ENCODE results near the gene COX6B2. TPM values are rescaled to one million over a fixed set of nuclear protein-coding genes. Genes with fewer than 3 reads are reported as not detected.

COX6B2 gene
- total RNA-seq = not detected in 2 replicates

GRCh38 chr19:55354698-55355212 lies at the start of gene COX6B2:
COX6B2 (minus strand) TSS chr19:55354719; CDS start chr19:55354521, 198 bp downstream.

GRCh38 chr19:55385724-55386492 lies 31.4 kb upstream of the COX6B2 start, which contains the start of gene RPL28:
RPL28 (plus strand) TSS chr19:55385932; CDS start chr19:55386358, 426 bp downstream.

GRCh38 chr19:55384131-55384919 lies 29.8 kb upstream of the COX6B2 start, which contains the start of gene TMEM238:
TMEM238 (minus strand) TSS chr19:55384292; CDS start chr19:55384259, 33 bp downstream.

GRCh38 chr19:55376241-55376933 lies 21.9 kb upstream of the COX6B2 start, which contains the start of gene TMEM190:
TMEM190 (plus strand) TSS chr19:55376826; CDS start chr19:55376854, 28 bp downstream.

GRCh38 chr19:55370305-55370988 lies 15.9 kb upstream of the COX6B2 start, which contains the start of gene IL11:
IL11 (minus strand) TSS chr19:55370463; CDS start chr19:55370310, 153 bp downstream.

GRCh38 chr19:55362990-55363716 lies 8.6 kb upstream of the COX6B2 start, which contains the start of gene GARIN5B:
GARIN5B (minus strand) TSS chr19:55363260; CDS start chr19:55363066, 194 bp downstream.

GRCh38 chr19:55339105-55339888 lies 15.2 kb downstream of the COX6B2 start, which contains the start of gene KMT5C:
KMT5C (plus strand) TSS chr19:55339876; CDS start chr19:55341937, 2,061 bp downstream.

GRCh38 chr19:55325172-55325571 lies 29.3 kb downstream of the COX6B2 start, which contains the start of gene TMEM150B:
TMEM150B (minus strand) TSS chr19:55325341; CDS start chr19:55321036, 4,305 bp downstream.

Other genes with a start within 250 kb of the COX6B2 start
- 64.1 and 89.2 TPM in 2 replicates for gene PPP1R12C, start 237.1 kb downstream of the COX6B2 start, total RNA-seq
- gene TNNT1, start 205.5 kb downstream of the COX6B2 start, total RNA-seq = not detected in 2 replicates
- gene TNNI3, start 197.0 kb downstream of the COX6B2 start, total RNA-seq = not detected in 2 replicates
- 0.33 and 0.38 TPM in 2 replicates for gene DNAAF3, start 188.1 kb downstream of the COX6B2 start, total RNA-seq
- gene SYT5, start 174.4 kb downstream of the COX6B2 start, total RNA-seq = not detected in 2 replicates
- 0.48 and 0.65 TPM in 2 replicates for gene PTPRH, start 145.2 kb downstream of the COX6B2 start, total RNA-seq
- gene TMEM86B, start 126.0 kb downstream of the COX6B2 start, total RNA-seq = 2.0 and 2.4 TPM in 2 replicates
- gene PPP6R1, start 95.7 kb downstream of the COX6B2 start, total RNA-seq = 44.2 and 52.3 TPM in 2 replicates
- 30.4 and 37.2 TPM in 2 replicates for gene HSPBP1, start 74.6 kb downstream of the COX6B2 start, total RNA-seq
- 0.29 and 1.3 TPM in 2 replicates for gene BRSK1, start 70.7 kb downstream of the COX6B2 start, total RNA-seq
- not detected in 2 replicates for gene TMEM150B, start 29.4 kb downstream of the COX6B2 start, total RNA-seq
- 5.6 and 9.8 TPM in 2 replicates for gene KMT5C, start 14.8 kb downstream of the COX6B2 start, total RNA-seq
- gene GARIN5B, start 8.5 kb upstream of the COX6B2 start, total RNA-seq = not detected in 2 replicates
- gene IL11, start 15.7 kb upstream of the COX6B2 start, total RNA-seq = 0.33 TPM in 1 of 2 replicates, not detected in the other
- not detected in 2 replicates for gene TMEM190, start 22.1 kb upstream of the COX6B2 start, total RNA-seq
- 0.33 TPM in 1 of 2 replicates, not detected in the other for gene TMEM238, start 29.6 kb upstream of the COX6B2 start, total RNA-seq
- gene RPL28, start 31.2 kb upstream of the COX6B2 start, total RNA-seq = 445 and 511 TPM in 2 replicates
- gene UBE2S, start 53.1 kb upstream of the COX6B2 start, total RNA-seq = 106 and 121 TPM in 2 replicates
- gene SHISA7, start 88.6 kb upstream of the COX6B2 start, total RNA-seq = not detected in 2 replicates
- 60.9 and 67.6 TPM in 2 replicates for gene ISOC2, start 106.9 kb upstream of the COX6B2 start, total RNA-seq
- gene C19orf85, start 110.0 kb upstream of the COX6B2 start, total RNA-seq = not detected in 2 replicates
- 2.5 and 9.8 TPM in 2 replicates for gene ZNF628, start 121.9 kb upstream of the COX6B2 start, total RNA-seq
- gene NAT14, start 130.5 kb upstream of the COX6B2 start, total RNA-seq = 10.7 and 15.7 TPM in 2 replicates
- gene SSC5D, start 133.7 kb upstream of the COX6B2 start, total RNA-seq = 0.33 and 0.57 TPM in 2 replicates
- gene SBK2, start 182.4 kb upstream of the COX6B2 start, total RNA-seq = not detected in 2 replicates
- gene SBK3, start 190.8 kb upstream of the COX6B2 start, total RNA-seq = under 0.01 and 0.10 TPM in 2 replicates
- gene ZNF579, start 226.1 kb upstream of the COX6B2 start, total RNA-seq = 5.1 and 11.8 TPM in 2 replicates
- gene FIZ1, start 244.8 kb upstream of the COX6B2 start, total RNA-seq = 3.9 and 4.9 TPM in 2 replicates
- 11.9 and 13.7 TPM in 2 replicates for gene ZNF524, start 245.6 kb upstream of the COX6B2 start, total RNA-seq

All from vein endothelial cell (primary cell).